Common myeloid progenitor, CD34-positive (primary cell): Measurements from ENCODE around the gene RABL6.
"Not testable (repeated sequence)": the region's sequence is repeated elsewhere in the genome, so short reads cannot be mapped to it uniquely, and the experiment has no call there.

Source experiments
- CTCF ChIA-PET: fragments of 350-600 bp; sonication (Branson Sonifier 250); formaldehyde crosslinking; loops from one replicate; lab custom pipeline; 2021; ENCODE audit warnings: antibody characterized with exemption; lab: Charles Lee
- POLR2A ChIA-PET: fragments of 350-600 bp; sonication (Branson Sonifier 250); formaldehyde crosslinking; loops from one replicate; lab custom pipeline; 2021; ENCODE audit warnings: antibody characterized with exemption; lab: Charles Lee
- DNase-seq, 3 donors: peaks; one replicate each; pipeline versions ENCODE4 v3.0.0 to v3.0.0-alpha.2; 2013
- H3K27ac ChIP-seq, 2 experiments: 1 replicate in 1 of 2; 2 replicates in 1 of 2; pipeline ENCODE4 v1.7.0; 2013; ENCODE audit warnings: inconsistent platforms in 2 of 2, low read length in 2 of 2, mild to moderate bottlenecking in 2 of 2, low read depth in 1 of 2, moderate library complexity in 1 of 2; ENCODE audit not compliant: severe bottlenecking in 2 of 2, insufficient read depth in 1 of 2, poor library complexity in 1 of 2
- H3K27me3 ChIP-seq, 5 experiments: replicated peaks in 2 of 5; 1 replicate in 3 of 5; 2 replicates in 2 of 5; pipeline versions ENCODE4 v1.6.1 to v1.7.0; 2013; ENCODE audit warnings: low read length in 4 of 5, mild to moderate bottlenecking in 2 of 5, moderate library complexity in 2 of 5, inconsistent platforms in 1 of 5; ENCODE audit not compliant: insufficient read depth in 5 of 5, control insufficient read depth in 4 of 5
- H3K36me3 ChIP-seq, 4 experiments: 1 replicate in 2 of 4; 2 replicates in 2 of 4; pipeline versions ENCODE4 v1.6.1 to v1.7.0; 2013; ENCODE audit warnings: low read length in 3 of 4, control low read depth in 1 of 4, mild to moderate bottlenecking in 1 of 4; ENCODE audit not compliant: control insufficient read depth in 4 of 4, insufficient read depth in 4 of 4
- H3K4me1 ChIP-seq, 4 experiments: 1 replicate in 3 of 4; 2 replicates in 1 of 4; pipeline versions ENCODE4 v1.6.1 to v1.7.1; 2013; ENCODE audit warnings: low read length in 3 of 4, mild to moderate bottlenecking in 3 of 4, control low read depth in 1 of 4, inconsistent platforms in 1 of 4, moderate library complexity in 1 of 4; ENCODE audit not compliant: control insufficient read depth in 4 of 4, insufficient read depth in 4 of 4; ENCODE audit errors: control extremely low read depth in 1 of 4
- H3K4me3 ChIP-seq, 7 experiments: 1 replicate in 4 of 7; 2 replicates in 3 of 7; pipeline versions ENCODE4 v1.5.1 to v1.7.0; 2013; ENCODE audit warnings: mild to moderate bottlenecking in 7 of 7, low read length in 6 of 7, moderate library complexity in 6 of 7, inconsistent platforms in 2 of 7, low read depth in 2 of 7, control low read depth in 1 of 7; ENCODE audit not compliant: insufficient read depth in 4 of 7, control insufficient read depth in 1 of 7; ENCODE audit errors: extremely low read depth in 1 of 7
- H3K9me3 ChIP-seq, 5 experiments: 1 replicate in 4 of 5; 2 replicates in 1 of 5; pipeline versions ENCODE4 v1.6.1 to v1.7.1; 2013; ENCODE audit warnings: low read length in 4 of 5, mild to moderate bottlenecking in 2 of 5, inconsistent platforms in 1 of 5, low read depth in 1 of 5, moderate library complexity in 1 of 5; ENCODE audit not compliant: control insufficient read depth in 4 of 5, insufficient read depth in 2 of 5; ENCODE audit errors: control extremely low read depth in 1 of 5
- WGBS: methylation state at CpG from one replicate; pipeline ENCODE4 v1.1.5; 2013; ENCODE audit not compliant: insufficient coverage; 5-methylcytosine and 5-hydroxymethylcytosine counted together

Gene RABL6

GRCh38 chr9:136867480-136867879 lies 59.7 kb downstream of the RABL6 start:
- WGBS: 93% methylated on average over 17 of the region's 18 CpGs
- POLR2A ChIA-PET: no interaction called here
- no peak overlapping the region for H3K4me3 ChIP-seq
- H3K27ac ChIP-seq: no peak overlapping the region
- peaks cover 0 to 14% (median 11%) of the 10 kb centered on the region in 4 experiments for H3K4me1 ChIP-seq
- H3K27me3 ChIP-seq: no peaks in the 10 kb centered on the region
- peaks cover 0 to 5% (median 3%) of the 10 kb centered on the region in 5 experiments for H3K9me3 ChIP-seq
- no peak for DNase-seq
- peaks cover 2 to 24% (median 9%) of the 10 kb centered on the region in 4 experiments for H3K36me3 ChIP-seq
- CTCF ChIA-PET: no interaction called here

- Histone ChIP-seq H3K9me3 (peaks cover 0 to 9% (median 5%) of the 10 kb centered on the region in 5 experiments), H3K36me3 (peaks cover 2 to 19% (median 7%) of the 10 kb centered on the region in 4 experiments), H3K4me1 (peaks cover 0 to 14% (median 11%) of the 10 kb centered on the region in 4 experiments), H3K27me3 (no peaks in the 10 kb centered on the region), H3K4me3 (no peak overlapping the region), H3K27ac (no peak overlapping the region)
- 96% methylated on average over 18 of the region's 18 CpGs for WGBS
- DNase-seq: no peak
- POLR2A ChIA-PET: no interaction called here
- CTCF ChIA-PET: no interaction called here
Measured at GRCh38 chr9:136867917-136868316, 60.2 kb downstream of the RABL6 start.

GRCh38 chr9:136868644-136869043 lies 60.9 kb downstream of the RABL6 start:
- no peaks in the 10 kb centered on the region for H3K27me3 ChIP-seq
- H3K4me3 ChIP-seq: no peak overlapping the region
- no peak overlapping the region for H3K27ac ChIP-seq
- POLR2A ChIA-PET: no interaction called here
- no peak for DNase-seq
- CTCF ChIA-PET: interaction anchor here (3.2 kb wide), 1 partner anchor 13 kb away, joined by 9 read pairs; no protein-coding TSS in a partner anchor
- H3K4me1 ChIP-seq: peaks cover 0 to 14% (median 11%) of the 10 kb centered on the region in 4 experiments
- WGBS: 99% methylated on average over 10 of the region's 11 CpGs
- H3K36me3 ChIP-seq: peaks cover 0 to 12% (median 1%) of the 10 kb centered on the region in 4 experiments
- peaks cover 0 to 10% (median 5%) of the 10 kb centered on the region in 5 experiments for H3K9me3 ChIP-seq

GRCh38 chr9:136869611-136870010 lies 61.9 kb downstream of the RABL6 start:
- H3K27me3 ChIP-seq, H3K27ac ChIP-seq, POLR2A ChIA-PET, H3K36me3 ChIP-seq, DNase-seq, H3K4me3 ChIP-seq: not testable (repeated sequence)
- WGBS: no CpG with 5 or more reads among the region's 2 CpGs
- Histone ChIP-seq H3K9me3 (peaks cover 0 to 10% (median 5%) of the 10 kb centered on the region in 5 experiments), H3K4me1 (peaks cover 0 to 14% (median 11%) of the 10 kb centered on the region in 4 experiments)
- CTCF ChIA-PET: interaction anchor here (0.6 to 3.2 kb wide), 7 partner anchors 9 to 165 kb away, joined by 3 to 9 read pairs (median 3); no protein-coding TSS in a partner anchor

GRCh38 chr9:136875155-136875554 lies 67.4 kb downstream of the RABL6 start:
- H3K4me3 ChIP-seq: no peak overlapping the region
- peak in 1 of 3 donors; percentile 28 for DNase-seq
- 97% methylated on average over 6 of the region's 6 CpGs for WGBS
- peaks cover 0 to 10% (median 5%) of the 10 kb centered on the region in 5 experiments for H3K9me3 ChIP-seq
- H3K27ac ChIP-seq: no peak overlapping the region
- no peaks in the 10 kb centered on the region for H3K36me3 ChIP-seq
- POLR2A ChIA-PET: no interaction called here
- no peaks in the 10 kb centered on the region for H3K4me1 ChIP-seq
- CTCF ChIA-PET: interaction anchor here (1.5 kb wide), 1 partner anchor 12 kb away, joined by 4 read pairs; no protein-coding TSS in a partner anchor
- no peaks in the 10 kb centered on the region for H3K27me3 ChIP-seq

- H3K4me1 ChIP-seq: peaks cover 0 to 3% (median 3%) of the 10 kb centered on the region in 4 experiments
- H3K36me3 ChIP-seq: no peaks in the 10 kb centered on the region
- POLR2A ChIA-PET: no interaction called here
- peaks cover 0 to 10% (median 5%) of the 10 kb centered on the region in 5 experiments for H3K9me3 ChIP-seq
- H3K27ac ChIP-seq: no peak overlapping the region
- H3K4me3 ChIP-seq: no peak overlapping the region
- no peaks in the 10 kb centered on the region for H3K27me3 ChIP-seq
- no peak for DNase-seq
- CTCF ChIA-PET: no interaction called here
- 95% methylated on average over 4 of the region's 5 CpGs for WGBS
Measured at GRCh38 chr9:136876476-136876875, 68.7 kb downstream of the RABL6 start.

- no peaks in the 10 kb centered on the region for H3K9me3 ChIP-seq
- H3K4me1 ChIP-seq: peaks cover 0 to 29% (median 24%) of the 10 kb centered on the region in 4 experiments
- WGBS: 83% methylated on average over 6 of the region's 11 CpGs
- no peaks in the 10 kb centered on the region for H3K36me3 ChIP-seq
- CTCF ChIA-PET: interaction anchor here (1.1 to 4.3 kb wide), 3 partner anchors 11 to 39 kb away, joined by 3 to 22 read pairs (median 6); partner anchors contain the start of gene AJM1
- POLR2A ChIA-PET: no interaction called here
- H3K4me3 ChIP-seq: no peak overlapping the region
- no peaks in the 10 kb centered on the region for H3K27me3 ChIP-seq
- no peak for DNase-seq
- H3K27ac ChIP-seq: no peak overlapping the region
Measured at GRCh38 chr9:136880651-136881050, 72.9 kb downstream of the RABL6 start.
